Measurements from ENCODE around the gene CDC45.

DNA sequence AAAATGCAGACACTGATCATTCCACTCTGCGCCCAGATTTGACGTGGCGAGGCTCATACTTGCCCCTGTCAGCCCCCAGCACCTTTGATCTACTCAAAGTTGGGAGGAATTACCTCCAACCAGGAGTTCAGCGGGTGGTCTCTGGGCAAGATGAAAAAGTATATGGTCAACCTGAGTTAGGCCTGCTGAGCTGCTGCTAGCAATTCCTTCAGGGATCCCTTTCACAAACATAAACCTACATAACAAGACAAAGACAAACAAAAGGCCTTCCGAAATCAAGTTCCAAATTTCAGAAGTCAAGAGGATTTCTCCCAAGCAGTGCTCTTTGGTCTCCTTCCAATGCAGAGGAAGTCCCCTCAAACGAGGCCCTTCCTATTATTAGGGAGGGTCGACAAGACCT lies 23.6 kb downstream of the CDC45 start:
- TF ChIP-seq, protein P1, sequence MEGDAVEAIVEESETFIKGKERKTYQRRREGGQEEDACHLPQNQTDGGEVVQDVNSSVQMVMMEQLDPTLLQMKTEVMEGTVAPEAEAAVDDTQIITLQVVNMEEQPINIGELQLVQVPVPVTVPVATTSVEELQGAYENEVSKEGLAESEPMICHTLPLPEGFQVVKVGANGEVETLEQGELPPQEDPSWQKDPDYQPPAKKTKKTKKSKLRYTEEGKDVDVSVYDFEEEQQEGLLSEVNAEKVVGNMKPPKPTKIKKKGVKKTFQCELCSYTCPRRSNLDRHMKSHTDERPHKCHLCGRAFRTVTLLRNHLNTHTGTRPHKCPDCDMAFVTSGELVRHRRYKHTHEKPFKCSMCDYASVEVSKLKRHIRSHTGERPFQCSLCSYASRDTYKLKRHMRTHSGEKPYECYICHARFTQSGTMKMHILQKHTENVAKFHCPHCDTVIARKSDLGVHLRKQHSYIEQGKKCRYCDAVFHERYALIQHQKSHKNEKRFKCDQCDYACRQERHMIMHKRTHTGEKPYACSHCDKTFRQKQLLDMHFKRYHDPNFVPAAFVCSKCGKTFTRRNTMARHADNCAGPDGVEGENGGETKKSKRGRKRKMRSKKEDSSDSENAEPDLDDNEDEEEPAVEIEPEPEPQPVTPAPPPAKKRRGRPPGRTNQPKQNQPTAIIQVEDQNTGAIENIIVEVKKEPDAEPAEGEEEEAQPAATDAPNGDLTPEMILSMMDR (IDR thresholded peaks at IDR 0.05), result no peak
- no peak for TF ChIP-seq POLR2A (IDR thresholded peaks at IDR 0.05)
